GM21526 (cell line): ENCODE results near the gene MAP7.
A peak's percentile ranks its signal among the peaks of the same experiment; 100 is the strongest.
"Not testable (repeated sequence)": the region's sequence is repeated elsewhere in the genome, so short reads cannot be mapped to it uniquely, and the experiment has no call there.

Experiments used
- ATAC-seq: cut with Tn5 transposase; IDR thresholded peaks from one replicate; pipeline ENCODE4 v1.9.1; 2021; ENCODE audit warnings: moderate library complexity; ENCODE audit not compliant: unreplicated experiment, low FRiP score

MAP7 gene

GRCh38 chr6:136550330-136551071 is at the start of gene MAP7:
Gene MAP7, minus strand, starts transcription at chr6:136550422. Its CDS starts 14 bp downstream, at chr6:136550408.
- ATAC-seq, result peak; percentile 77

DNA sequence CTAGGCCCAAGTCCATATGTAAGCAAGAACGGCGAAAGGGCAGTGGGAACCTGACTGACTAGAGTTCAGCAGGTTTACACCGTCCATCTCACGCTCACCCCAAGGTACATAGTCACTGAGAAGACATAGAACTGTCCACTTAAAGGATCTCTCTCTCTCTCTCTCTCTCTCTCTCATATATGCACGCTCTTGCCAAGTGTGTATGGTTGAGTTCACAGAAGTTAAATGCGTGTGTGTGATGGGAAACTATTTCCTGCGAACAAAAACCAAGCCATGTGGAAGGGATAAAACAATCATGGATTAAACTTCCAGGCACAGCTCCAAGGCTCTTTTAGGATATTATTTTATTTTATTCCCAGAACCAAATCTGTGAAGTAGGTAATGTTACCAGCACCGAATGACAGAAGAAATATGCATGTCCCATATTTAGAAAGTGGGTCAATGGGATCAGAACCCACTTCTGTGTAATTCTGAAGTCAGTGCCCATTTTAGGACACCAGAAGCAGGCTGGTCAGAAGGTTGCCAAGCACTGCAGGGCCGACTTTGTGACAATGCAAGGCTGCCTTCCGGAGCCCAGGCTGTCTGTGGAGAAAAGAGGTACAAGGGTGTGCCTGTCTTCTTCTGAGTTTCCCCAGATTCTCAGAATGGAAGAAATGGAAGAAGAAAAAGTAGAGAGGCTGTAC is 49.2 kb upstream of the MAP7 start:
- ATAC-seq, result no peak

- ATAC-seq, result no peak
Measured at GRCh38 chr6:136598048-136598447, 47.8 kb upstream of the MAP7 start.

- ATAC-seq, result no peak
Measured at GRCh38 chr6:136594671-136595070, 44.4 kb upstream of the MAP7 start.

GRCh38 chr6:136593748-136594490 is 43.7 kb upstream of the MAP7 start:
- ATAC-seq, result peak; percentile 88

DNA sequence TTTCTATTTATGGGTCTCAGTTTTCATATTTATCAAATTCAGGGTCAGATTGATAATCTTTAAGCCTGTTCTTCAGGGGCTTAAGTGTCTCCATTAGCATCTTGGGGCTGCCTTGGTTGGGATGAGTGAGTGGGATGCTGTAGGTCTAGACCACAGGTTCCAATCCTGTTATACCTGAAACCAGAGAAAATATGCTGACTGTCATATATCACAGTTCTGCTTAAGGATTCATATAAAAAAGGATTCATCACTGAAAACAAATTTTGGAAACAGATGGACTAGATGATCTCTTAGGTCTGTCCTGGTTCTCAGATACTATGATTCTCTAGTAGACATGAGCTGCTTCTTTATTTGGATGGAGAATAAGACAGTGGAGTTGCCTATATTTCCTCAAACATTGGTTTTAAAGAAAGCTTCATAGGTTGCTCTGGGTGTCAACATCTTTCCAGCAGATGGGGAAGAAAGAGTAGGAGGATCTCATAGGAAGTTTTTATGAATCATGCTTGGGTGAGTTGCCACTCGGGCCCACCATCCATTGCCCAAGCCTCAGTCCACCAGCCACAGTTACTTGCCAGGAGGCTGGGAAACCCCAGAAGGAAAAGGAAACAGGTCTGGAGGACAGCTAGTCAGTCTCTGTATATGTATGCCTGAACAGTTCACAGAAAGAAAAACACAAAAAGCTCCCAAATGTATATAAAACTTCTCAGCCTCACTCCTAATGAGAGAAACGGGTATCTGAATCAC is 42.9 kb upstream of the MAP7 start:
- ATAC-seq, result no peak

GRCh38 chr6:136591617-136592016 is 41.4 kb upstream of the MAP7 start:
- ATAC-seq, result no peak

- not testable (repeated sequence) for ATAC-seq
Measured at GRCh38 chr6:136590846-136591245, 40.6 kb upstream of the MAP7 start.

- no peak for ATAC-seq
Measured at GRCh38 chr6:136587527-136587926, 37.3 kb upstream of the MAP7 start.

- no peak for ATAC-seq
Measured at GRCh38 chr6:136586295-136586694, 36.1 kb upstream of the MAP7 start.

DNA sequence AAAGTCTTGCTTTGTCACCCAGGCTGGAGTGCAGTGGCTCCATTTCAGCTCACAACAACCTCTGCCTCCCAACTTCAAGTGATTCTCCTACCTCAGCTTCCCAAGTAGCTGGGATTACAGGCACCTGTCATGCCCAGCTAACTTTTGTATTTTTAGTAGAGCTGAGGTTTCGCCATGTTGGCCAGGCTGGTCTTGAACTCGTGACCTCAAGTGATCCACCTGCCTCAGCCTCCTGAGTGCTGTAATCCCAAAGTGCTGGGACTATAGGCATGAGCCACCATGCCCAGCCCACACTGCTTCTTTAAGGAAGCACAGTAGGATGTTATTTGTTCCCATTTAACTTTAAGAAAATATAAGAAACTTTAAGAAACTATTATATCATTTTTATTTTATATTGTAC is 35.3 kb upstream of the MAP7 start:
- not testable (repeated sequence) for ATAC-seq

DNA sequence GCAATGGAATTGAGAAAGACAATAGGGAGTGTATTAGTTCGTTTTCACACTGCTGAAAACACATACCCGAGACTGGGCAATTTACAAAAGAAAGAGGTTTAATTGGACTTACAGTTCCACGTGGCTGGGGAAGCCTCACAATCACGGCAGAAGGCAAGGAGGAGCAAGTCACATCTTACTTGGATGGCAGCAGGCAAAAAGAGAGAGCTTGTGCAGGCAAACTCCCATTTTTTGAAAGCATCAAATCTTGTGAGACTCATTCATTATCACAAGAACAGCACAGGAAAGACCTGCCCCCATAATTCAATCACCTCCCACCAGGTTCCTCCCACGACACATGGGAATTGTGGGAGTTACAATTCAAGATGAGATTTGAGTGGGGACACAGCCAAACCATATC is 34.1 kb upstream of the MAP7 start:
- not testable (repeated sequence) for ATAC-seq

DNA sequence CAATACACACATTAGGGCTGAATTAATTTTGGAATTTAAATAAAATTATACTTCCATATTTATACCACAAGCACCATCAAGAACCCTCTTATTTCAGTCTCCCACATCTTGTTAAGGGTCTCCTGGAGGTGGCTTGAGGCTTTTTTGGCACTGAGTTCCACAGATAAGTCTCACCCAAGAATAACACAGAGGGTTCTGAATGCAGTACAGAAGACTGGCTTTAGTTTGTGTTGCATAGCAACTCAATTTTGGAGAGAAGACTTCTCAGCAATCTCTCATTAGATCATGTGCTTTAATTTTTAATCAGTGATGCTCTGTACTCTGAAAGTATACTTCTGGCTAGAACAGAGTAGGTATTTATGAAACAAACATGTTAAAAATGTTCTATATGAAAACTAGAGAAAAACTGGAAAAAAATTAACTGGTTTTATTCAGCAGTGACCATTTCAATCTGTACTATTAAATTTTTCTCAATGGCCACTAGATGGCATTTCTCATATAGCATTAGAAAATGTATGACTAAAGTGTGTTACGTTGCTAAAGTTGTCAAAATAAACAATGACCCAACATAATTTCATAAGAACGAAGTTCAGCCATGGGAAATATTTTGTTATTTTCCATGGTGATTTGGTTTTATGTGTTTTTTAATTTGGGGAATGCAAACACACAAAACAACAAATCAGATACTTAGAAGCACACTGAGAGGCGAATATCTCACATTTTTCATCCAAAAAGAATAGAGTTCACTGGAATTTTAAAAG is 32.7 kb upstream of the MAP7 start:
- no peak for ATAC-seq

DNA sequence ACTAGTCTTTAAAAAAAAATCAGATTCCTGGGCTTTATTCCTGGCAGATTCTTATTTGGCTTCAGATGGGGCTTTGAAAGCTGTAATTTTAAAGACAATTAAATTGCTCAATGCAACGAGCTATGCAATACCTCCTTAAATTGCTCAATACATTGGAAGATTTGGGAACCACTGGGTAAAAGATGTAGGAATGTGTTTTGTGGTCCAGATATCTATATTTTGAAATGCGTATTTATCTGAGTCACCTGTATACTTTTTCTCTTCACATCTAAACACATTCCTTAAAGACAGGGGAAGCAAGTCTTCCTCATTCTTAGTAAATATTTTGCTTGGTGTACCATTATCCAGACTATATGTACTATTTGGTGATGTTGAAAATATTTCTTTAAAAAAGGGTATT is 29.6 kb upstream of the MAP7 start:
- no peak for ATAC-seq

DNA sequence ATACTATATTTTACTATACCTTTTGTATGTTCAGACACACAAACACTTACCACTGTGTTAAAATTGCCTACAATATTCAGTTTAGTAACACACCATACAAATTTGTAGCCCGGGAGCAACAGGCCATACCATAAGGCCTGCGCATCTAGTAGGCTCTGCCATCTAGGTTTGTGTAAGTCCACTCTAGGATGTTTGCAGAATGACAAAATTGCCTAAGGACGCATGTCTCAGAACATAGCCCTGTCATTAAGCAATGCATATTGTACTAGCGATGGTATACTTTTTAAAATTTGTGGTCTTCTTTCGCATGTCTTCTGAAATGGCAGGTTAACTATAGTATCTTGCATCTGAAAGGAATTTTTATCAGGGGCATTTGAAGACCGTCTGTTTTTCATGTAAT is 26.6 kb upstream of the MAP7 start:
- ATAC-seq, result no peak

- ATAC-seq, result no peak
Measured at GRCh38 chr6:136571496-136571895, 21.3 kb upstream of the MAP7 start.

DNA sequence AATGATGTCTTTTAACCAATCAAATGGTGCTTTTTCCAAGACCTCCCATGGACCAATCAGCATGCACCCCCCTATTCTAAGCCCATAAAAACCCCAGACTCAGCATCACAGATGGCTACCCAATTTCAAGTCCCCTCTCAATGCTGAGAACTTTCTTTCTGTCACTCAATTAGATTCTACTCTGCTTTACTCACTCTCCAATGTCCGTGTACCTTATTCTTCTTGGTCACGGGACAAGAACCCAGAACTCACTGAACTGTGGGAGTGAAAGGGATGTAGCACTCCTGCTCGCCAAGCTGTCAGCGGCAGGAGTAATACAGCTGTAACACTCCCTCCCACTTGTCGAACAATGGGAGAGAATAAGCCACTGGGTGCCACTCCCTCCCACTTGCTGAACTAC is 20.8 kb upstream of the MAP7 start:
- ATAC-seq, result no peak

DNA sequence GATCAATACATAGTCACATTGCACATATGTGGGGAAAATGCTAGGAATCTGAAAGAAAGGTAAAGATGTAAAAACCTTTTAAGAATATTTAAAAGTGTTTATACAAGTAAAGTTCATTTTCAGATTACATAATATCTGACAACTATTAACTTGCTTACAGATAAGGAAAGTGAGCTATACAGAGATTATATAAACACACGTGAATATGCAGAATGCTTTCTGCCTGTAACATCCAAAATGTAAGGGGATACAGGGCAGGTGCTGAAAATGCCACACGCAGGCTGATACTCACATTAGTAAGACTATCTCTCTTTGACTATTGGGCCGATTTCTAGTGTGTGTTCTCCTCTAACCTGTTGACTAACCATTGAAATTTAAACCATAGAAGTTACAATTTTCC is 17.9 kb upstream of the MAP7 start:
- ATAC-seq, result no peak

DNA sequence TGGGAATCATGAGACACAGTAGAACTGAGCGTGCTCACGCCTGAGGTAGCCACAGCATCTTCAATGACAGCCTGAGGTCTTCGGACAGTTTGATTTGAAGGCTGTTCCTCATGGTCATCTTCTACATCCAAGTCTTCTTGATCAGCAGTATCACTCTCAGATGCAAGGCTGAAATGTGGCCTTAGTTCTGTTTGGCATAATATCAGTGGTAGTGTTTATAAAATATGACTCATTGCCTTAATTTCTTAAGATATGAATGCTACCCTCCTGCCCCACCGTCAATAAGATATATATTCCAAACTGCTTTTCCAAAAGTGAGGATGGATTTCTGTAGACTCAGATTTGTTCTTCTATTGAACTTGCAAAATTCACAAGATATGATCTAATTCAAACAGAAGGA is 17.5 kb upstream of the MAP7 start:
- ATAC-seq, result no peak

- ATAC-seq, result no peak
Measured at GRCh38 chr6:136566851-136567250, 16.6 kb upstream of the MAP7 start.
